ENCODE measurements around the gene PGC. TPM values are rescaled to one million over a fixed set of nuclear protein-coding genes. Genes with fewer than 3 reads are reported as not detected.

The PGC gene
- total RNA-seq, 4 donors from 2014 or later: not detected

GRCh38 chr6:41757931-41758640 is 10.9 kb upstream of the PGC start:
- ATAC-seq (ENCODE audit: low FRiP score) (no peak), DNase-seq (ENCODE audit: low spot score) (no peak)
- TF ChIP-seq, protein P1, sequence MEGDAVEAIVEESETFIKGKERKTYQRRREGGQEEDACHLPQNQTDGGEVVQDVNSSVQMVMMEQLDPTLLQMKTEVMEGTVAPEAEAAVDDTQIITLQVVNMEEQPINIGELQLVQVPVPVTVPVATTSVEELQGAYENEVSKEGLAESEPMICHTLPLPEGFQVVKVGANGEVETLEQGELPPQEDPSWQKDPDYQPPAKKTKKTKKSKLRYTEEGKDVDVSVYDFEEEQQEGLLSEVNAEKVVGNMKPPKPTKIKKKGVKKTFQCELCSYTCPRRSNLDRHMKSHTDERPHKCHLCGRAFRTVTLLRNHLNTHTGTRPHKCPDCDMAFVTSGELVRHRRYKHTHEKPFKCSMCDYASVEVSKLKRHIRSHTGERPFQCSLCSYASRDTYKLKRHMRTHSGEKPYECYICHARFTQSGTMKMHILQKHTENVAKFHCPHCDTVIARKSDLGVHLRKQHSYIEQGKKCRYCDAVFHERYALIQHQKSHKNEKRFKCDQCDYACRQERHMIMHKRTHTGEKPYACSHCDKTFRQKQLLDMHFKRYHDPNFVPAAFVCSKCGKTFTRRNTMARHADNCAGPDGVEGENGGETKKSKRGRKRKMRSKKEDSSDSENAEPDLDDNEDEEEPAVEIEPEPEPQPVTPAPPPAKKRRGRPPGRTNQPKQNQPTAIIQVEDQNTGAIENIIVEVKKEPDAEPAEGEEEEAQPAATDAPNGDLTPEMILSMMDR (IDR thresholded peaks at IDR 0.05): no peak

GRCh38 chr6:41757271-41757670 is 10.1 kb upstream of the PGC start:
- ATAC-seq (ENCODE audit: low FRiP score) (no peak), DNase-seq (ENCODE audit: low spot score) (no peak)
- TF ChIP-seq, protein P1 (IDR thresholded peaks at IDR 0.05): no peak

GRCh38 chr6:41756354-41756753 is 9.2 kb upstream of the PGC start:
- DNase-seq (ENCODE audit: low spot score) (no peak), ATAC-seq (ENCODE audit: low FRiP score) (peak; percentile 19)
- TF ChIP-seq, protein P1 (IDR thresholded peaks at IDR 0.05): no peak

GRCh38 chr6:41755895-41756294 is 8.7 kb upstream of the PGC start:
- DNase-seq (ENCODE audit: low spot score) (no peak), ATAC-seq (ENCODE audit: low FRiP score) (no peak)
- TF ChIP-seq, protein P1 (IDR thresholded peaks at IDR 0.05): no peak

- DNase-seq (ENCODE audit: low spot score) (no peak), ATAC-seq (ENCODE audit: low FRiP score) (no peak)
- TF ChIP-seq, protein P1 (IDR thresholded peaks at IDR 0.05): no peak
Measured at GRCh38 chr6:41750374-41750773, 3.2 kb upstream of the PGC start.

DNA sequence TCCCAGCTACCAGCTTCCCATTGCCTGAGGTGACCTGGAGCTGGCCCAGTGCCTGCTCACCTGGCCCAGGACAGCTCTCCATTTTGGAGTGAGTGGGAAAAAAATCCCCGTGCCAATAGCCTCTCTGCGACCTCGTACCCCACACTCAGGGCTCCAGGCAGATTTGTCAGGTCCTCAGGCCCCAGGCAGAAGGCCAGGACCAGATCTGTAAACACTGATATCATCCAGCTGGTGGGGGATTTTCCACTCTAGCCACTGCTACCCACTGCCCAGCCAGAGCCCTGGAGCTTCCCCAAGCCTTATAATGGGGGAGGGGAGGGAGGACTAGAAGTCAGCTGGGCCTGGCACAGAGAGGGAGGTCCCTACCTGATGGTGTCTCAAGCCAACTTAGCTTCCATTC is 1.3 kb upstream of the PGC start:
- TF ChIP-seq, protein P1 (IDR thresholded peaks at IDR 0.05): no peak
- ATAC-seq (ENCODE audit: low FRiP score) (no peak), DNase-seq (ENCODE audit: low spot score) (no peak)

DNA sequence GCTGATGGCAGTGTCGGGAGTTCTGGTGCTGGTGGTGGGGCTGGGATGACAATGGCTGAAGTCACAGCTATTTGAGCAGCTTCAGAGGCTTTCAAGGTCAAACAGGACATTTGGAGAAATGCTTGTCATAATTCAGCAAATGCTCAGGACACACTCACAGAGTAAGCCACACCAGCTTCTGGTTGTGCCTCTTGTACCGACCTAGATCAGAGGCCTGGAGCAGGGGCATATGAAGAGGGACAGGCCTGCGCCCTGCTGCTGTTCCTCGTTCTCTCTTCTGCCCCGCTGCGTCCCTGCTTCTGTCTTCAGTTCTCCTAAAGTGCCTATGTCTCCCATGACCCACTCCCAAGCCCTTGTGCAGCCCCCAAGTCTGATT is 893 bp upstream of the PGC start:
- ATAC-seq (ENCODE audit: low FRiP score) (no peak), DNase-seq (ENCODE audit: low spot score) (no peak)
- TF ChIP-seq, protein P1 (IDR thresholded peaks at IDR 0.05): no peak

Measured in omental fat pad (tissue), 4 donors.